EH (cell line): ENCODE results near the gene TRIM38.
"Not testable (repeated sequence)": the region's sequence is repeated elsewhere in the genome, so short reads cannot be mapped to it uniquely, and the experiment has no call there.

Experiments used
- DNase-seq: peaks from one replicate; pipeline ENCODE4 v3.0.0-alpha.2; 2015; ENCODE audit warnings: low read depth

TRIM38 gene, protein sequence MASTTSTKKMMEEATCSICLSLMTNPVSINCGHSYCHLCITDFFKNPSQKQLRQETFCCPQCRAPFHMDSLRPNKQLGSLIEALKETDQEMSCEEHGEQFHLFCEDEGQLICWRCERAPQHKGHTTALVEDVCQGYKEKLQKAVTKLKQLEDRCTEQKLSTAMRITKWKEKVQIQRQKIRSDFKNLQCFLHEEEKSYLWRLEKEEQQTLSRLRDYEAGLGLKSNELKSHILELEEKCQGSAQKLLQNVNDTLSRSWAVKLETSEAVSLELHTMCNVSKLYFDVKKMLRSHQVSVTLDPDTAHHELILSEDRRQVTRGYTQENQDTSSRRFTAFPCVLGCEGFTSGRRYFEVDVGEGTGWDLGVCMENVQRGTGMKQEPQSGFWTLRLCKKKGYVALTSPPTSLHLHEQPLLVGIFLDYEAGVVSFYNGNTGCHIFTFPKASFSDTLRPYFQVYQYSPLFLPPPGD

DNA sequence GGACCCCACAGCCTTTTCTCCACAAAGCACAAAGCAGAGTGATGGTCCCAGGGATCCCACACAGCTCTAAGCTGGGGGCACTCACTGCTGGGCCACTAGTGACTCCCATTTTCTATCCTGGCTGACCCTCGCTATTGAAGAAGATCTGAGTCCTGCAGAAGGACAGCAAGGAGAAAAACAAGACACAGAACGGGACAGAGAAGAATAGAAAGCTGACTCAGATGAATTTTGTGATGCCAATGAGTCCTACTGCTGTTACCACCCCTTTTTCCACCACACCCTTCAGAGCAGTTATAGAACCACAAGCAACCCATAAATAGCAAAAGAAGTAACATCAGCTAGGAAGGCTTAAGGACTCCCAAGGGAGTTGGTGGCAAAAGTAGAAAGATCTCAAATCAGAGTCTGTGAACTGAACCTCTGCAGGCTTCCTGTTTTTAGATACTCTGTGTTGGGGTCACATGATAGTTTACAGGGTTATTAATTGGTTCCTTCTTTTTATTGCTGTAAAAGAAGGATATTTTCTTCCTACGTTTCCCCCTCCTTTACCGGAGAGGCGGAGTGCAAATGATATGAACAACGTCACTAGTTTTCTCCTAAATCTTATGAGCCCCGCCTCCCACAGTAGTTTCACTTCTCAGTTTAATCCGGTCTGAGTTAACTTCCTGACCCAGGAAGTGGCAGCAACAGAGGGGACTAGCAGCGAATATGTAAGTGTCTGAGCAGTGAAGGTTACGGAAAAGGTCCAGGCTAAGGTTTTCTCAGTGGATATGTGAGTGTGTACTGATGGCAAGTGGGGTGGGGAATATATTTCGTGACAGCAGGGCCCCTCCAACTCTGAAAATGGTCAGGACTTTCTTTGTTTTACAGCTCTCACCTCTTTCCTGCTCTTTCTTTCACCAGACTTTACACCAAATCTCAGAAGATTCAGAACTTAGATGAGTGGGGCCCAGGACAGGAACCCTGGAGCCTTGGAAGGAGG lies at the start of gene TRIM38:
TSS of gene TRIM38 (plus strand) at position 654 of the 979 bp plus-strand sequence. CDS start 3,721 bp downstream, outside the sequence.
- DNase-seq: peak; percentile 95

GRCh38 chr6:25913741-25914140 lies 48.9 kb upstream of the TRIM38 start:
- no peak for DNase-seq

- DNase-seq: no peak
These were observed 46.3 kb upstream of the TRIM38 start for GRCh38 chr6:25916330-25916729.

DNA sequence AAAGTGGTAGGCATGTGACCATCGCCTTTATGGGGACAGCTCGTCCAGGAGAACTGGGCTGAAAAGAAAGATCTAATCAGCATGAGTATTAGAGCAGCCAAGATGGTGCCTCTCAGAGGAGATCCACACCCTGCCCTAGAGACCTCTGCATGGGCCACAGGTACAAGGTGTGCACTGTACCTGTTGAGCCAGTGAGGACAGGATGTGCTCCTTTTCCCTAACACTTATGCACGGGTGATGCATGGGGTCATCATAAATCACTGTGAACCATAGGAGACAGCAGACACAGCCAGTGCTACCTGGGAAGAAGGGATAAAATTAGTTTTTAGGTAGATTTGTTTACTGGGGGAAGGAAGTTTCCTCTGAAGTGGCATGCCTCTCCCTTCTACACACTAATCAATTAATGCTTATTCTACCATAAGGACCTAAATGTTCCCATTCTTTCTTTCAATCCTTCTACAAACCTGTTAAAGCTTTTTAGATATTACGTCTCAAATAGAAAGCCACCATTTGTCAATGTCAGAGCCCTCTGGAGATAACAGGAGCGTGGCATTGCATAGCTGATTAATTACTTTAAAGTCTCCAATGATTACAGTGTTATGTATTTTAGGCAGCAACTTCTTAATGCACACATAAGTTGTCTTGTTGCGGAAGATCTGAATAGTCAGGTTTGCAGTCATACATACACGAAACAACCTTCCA lies 45.7 kb upstream of the TRIM38 start:
- DNase-seq: no peak

DNA sequence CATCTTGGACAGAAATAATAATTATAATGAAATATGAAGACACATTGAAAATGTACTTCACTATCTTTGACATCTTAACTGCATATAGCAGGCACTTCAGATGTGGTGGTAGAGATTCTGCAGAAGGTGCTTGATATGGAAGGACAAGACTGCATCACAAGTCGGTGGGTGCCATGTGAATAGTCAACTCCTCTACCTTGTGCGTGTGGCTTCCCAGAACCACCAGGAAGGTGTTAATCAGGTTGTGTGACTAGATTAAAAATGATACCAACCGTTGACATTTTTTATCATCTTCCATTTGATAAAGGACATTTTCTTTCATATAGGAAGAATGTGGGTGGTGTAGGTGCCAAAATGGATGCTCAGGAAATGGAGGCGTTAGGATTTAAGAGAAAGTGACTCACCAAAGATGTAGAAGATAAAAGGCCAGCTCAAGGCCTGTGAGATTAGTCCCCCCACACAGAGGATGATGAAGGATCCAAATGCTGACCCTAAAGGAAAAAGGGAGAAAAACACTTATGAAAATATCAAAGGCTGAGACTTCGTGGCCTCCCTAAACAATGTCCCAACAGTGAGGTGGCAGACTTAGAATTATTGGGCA lies 44.4 kb upstream of the TRIM38 start:
- no peak for DNase-seq

DNA sequence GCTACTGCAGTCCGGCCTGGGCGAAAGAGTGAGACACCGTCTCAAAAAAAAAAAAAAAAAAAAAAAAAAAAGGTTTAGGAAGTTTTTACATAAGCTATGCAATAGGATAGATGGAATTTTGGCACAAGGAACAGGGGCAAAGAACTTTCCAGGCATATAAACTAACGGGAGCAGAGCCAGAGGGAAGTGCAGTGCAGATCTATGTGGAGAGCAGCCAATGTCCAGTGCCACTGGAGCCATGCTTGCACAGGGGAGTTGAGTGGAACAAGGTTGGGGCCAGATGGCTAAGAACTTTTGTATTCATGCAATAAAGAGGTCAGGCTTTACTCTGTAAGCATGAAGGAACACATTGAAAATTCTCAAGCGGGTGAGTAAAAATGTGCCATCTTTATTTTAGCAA lies 42.9 kb upstream of the TRIM38 start:
- no peak for DNase-seq

GRCh38 chr6:25921525-25922203 lies 40.9 kb upstream of the TRIM38 start:
- no peak for DNase-seq

DNA sequence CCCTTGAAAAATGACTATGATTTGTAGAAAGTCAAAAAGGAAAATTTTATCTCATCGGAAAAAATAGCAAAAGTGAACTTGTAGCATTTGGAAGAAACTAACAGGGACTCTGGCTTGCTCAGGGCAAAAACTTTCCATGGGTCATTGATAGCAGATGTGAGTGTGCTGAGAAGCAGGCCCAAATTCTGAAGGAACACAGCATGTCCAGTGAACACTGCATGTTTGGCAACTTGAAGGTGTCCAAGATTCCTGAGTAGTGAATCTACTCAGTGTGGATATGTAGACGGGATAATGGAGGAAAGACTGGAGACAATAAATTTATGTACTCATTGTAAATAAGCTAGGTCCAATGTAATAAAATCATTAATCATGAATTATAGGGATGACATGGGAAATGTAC lies 40.3 kb upstream of the TRIM38 start:
- DNase-seq: peak; percentile 9

GRCh38 chr6:25925876-25926275 lies 36.7 kb upstream of the TRIM38 start:
- DNase-seq: no peak

- DNase-seq: no peak
These were observed 35.4 kb upstream of the TRIM38 start for GRCh38 chr6:25927178-25927577.

DNA sequence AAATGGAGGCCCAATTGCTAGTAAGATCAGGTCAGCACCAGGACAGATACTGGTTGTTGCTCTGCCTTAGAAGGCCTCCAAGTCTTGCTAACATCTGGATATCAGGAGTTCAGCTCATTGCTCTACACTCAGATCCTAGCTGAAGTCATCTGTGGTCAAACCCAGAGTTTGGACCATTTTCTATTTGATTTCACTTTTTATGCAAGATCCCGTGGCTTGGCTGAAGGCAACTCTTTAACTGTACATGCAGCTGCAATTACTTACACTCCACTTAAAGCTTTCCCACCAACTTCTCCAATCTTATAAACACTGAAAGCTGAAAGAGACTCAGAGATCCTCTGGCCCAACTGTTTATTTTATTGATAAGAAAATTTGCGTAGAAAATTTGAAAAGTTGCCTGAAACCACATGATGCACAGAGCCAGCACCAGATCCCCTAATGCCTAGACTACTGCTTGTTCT lies 34.8 kb upstream of the TRIM38 start:
- DNase-seq: no peak

DNA sequence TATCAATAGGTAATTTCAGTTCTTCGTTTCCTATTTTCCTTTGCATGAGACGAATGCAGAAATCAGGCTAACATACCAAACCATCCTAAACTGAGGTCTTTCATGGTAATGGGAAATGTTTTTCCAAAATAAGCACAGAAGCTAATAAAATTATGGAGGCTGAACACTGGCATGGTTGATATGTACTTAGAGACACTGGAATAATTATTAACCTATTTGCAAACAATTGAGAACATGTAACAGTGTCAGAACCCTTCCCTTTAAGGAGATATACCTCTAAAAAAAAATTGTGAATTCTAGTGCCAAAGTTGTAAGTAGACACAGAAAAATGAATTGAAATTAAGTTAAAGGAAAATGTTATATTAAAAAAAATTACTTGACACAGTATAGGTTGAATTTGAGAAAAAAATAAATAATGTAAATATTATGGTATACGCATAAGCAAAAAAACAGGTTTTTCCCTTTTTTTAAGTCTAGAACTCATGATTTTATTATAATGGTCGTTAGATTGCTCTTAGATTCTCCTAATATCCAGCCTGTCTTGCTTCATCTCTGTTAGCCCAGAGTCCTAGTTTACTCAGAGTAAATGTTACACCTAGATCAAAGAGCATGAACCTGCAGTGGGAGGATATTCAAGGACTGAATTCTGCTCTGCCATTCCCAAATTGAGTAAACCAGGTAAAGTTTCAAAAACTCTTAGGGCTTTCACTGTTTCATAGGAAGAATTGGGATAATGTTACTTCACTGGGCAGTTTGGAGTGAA lies 33.9 kb upstream of the TRIM38 start:
- DNase-seq: no peak

- DNase-seq: not testable (repeated sequence)
These were observed 32.8 kb upstream of the TRIM38 start for GRCh38 chr6:25929785-25930184.

DNA sequence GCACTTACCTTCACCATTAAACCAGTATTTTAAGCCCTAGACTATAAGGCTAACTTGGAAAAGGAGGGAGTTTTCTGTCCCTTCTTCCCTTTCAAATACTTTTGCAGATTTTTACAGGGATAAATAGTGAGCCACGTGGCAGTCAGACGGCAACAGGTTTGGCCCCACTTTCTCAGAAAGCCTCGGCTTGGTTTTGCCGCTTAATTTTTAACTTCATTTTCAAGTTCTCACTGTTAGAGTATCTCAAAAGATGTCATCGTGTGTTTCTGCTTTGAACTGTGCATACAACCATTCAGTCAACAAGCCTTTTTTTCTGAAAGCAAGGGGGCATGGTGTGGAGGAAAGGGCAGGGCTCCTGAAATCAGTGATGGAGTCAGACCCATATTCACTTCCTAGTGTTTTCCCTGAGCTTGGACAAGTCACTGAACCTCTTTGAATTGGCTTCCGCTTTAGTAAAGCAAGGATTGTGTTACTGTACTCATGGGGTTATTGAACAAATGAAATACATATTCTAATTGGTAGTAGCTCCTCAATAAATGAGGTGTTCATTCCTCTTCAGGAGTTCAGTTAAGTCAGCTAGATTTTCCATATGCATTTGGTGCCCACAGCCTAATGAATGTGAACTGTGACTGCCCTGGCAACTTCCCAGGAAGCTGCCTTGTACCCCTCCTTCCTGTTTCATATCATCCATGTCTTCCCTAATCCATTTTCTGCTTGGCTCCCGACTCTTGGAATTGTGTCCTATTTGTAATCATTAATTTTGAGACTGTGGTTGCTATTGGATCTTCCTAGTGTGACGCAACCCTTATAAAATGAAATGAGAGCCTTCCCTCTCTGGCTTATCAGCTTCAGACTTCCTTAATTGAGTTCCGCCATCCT lies 31.8 kb upstream of the TRIM38 start, which contains the start of gene SLC17A2:
TSS of gene SLC17A2 (minus strand) at position 160 of the 879 bp plus-strand sequence. CDS start 4,895 bp downstream, outside the sequence.
- DNase-seq: no peak

- no peak for DNase-seq
These were observed 31.2 kb upstream of the TRIM38 start for GRCh38 chr6:25931411-25931709.

DNA sequence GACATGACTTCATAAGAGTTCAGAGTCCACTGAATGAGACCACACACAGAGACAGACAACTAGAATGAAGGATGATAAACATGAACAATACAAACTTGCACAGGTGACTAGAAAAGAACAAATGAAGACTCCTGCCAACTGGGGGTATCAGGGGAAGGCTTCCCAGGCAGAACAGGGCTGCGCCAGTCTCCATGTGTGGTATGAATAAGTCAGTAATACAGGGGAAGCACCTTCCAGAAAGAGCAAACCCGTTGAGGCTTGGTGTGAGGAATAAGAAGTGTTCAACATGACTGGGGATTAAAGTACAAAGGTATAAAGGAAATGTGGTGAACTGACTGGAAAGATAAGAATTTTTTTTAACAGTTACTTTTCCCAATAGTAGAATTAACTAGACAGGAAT lies 28.4 kb upstream of the TRIM38 start:
- DNase-seq: no peak

GRCh38 chr6:25934735-25935313 lies 27.8 kb upstream of the TRIM38 start:
- no peak for DNase-seq

DNA sequence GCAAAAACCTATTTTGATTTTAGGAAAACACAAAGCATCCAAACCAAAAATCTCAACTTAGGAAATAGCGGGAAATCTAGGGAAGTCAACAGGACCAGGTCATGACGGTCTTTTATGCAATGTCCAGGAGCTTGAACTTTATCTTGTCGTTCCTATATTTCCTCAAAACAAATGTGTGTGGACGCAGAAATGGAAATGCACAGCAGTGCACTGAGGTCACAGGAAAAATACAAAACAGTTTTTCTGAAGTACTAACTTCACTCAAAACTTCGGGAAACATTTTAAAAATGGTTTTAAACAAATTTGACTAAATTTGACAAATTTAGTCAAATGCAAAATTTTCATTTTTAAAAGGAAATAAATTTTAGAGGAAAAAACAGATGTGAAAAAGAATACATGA lies 26.6 kb upstream of the TRIM38 start:
- DNase-seq: no peak

DNA sequence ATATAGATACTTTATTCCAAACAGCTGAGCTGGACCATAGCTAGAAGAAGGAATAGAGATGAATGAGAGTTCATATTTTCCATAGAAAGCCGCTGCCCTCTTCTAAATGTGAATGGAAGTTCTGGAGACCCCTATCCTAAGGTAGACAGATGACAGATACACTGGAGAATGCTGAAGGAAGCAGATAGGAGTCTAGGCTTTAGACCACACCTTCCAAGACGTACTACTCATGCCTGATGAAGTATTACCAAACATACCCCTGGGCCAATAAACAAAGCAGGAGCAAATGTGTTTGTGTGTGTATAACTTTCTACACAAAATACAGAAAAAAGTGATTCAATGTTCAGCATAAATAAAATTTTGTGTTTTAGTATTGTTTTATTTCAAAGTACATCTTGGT lies 23.0 kb upstream of the TRIM38 start:
- DNase-seq: no peak
